Measurements from ENCODE around the gene CAMKK2. TPM values are rescaled to one million over a fixed set of nuclear protein-coding genes. Genes with fewer than 3 reads are reported as not detected.

The CAMKK2 gene
- polyA plus RNA-seq, 1 of the 3 experiments (the other 2 are of a cell fraction) = 23.6 TPM

DNA sequence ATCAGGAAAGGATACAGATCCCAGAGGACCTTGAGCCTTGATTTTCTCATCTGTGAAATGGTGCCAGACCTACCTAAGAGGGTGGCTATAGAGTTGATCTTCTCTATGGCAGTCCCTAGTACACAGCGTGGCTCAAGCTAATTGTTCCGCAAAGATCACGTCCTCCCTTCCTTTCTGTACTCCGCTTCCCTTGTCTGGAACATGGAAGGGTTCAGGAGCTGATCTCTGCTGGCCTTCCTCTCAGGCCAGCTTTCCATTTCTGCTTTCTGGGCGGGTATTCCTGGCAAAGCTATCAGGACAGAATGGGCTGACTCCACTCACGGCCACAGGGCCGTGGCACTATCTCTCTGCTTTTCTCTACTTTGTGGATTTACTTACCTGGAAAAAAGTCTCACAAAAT is 6.5 kb downstream of the CAMKK2 start:
- 97% methylated on average over 7 of the region's 7 CpGs for WGBS (ENCODE audit: low lambda C conversion rate)
- H3K79me2 ChIP-seq (ENCODE audit: insufficient read depth) = peaks cover 26% of the 10 kb centered on the region
- no peaks in the 10 kb centered on the region; a peak in 1 of 4 replicates for H3K4me1 ChIP-seq (ENCODE audit: control insufficient read depth in 1 of 2, insufficient read depth in 2 of 2, low read depth in 1 of 2, low read length in 1 of 2)
- H3K36me3 ChIP-seq (replicated peaks in 1 of 2; ENCODE audit: control insufficient read depth in 1 of 2, insufficient read depth in 2 of 2, low read length in 1 of 2) = peaks cover 0 to 11% of the 10 kb centered on the region in 2 experiments
- no peaks in the 10 kb centered on the region for H3K9me3 ChIP-seq
- peaks cover 8% of the 10 kb centered on the region; the same call in 1 of the 2 replicates for H4K20me1 ChIP-seq (ENCODE audit: insufficient read depth)
- no peaks in the 10 kb centered on the region for H3K9me2 ChIP-seq
- ChIA-PET POLR2A (no interaction called here), CTCF (no interaction called here)
- H3K4me3 ChIP-seq (ENCODE audit: low read depth in 2 of 2, low read length in 1 of 2) = no peak overlapping the region
- H2AFZ ChIP-seq (ENCODE audit: low read depth) = no peak overlapping the region
- no peaks in the 10 kb centered on the region for H3K27me3 ChIP-seq (ENCODE audit: insufficient read depth)
- no peak overlapping the region for H3K27ac ChIP-seq (ENCODE audit: low read depth in 2 of 2, low read length in 1 of 2)
- no peaks in the 10 kb centered on the region for H3F3A ChIP-seq (replicated peaks; ENCODE audit: insufficient read depth)
- TF ChIP-seq TEAD4 (IDR thresholded peaks at IDR 0.05; ENCODE audit: borderline replicate concordance, insufficient read depth) = no peak
- no peak for TF ChIP-seq FOXJ3 (CRISPR knock-in tag; IDR thresholded peaks at IDR 0.05)
- TF ChIP-seq, protein P1, sequence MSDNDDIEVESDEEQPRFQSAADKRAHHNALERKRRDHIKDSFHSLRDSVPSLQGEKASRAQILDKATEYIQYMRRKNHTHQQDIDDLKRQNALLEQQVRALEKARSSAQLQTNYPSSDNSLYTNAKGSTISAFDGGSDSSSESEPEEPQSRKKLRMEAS (IDR thresholded peaks at IDR 0.05; ENCODE audit: low read depth) = no peak
- TF ChIP-seq, protein P2, sequence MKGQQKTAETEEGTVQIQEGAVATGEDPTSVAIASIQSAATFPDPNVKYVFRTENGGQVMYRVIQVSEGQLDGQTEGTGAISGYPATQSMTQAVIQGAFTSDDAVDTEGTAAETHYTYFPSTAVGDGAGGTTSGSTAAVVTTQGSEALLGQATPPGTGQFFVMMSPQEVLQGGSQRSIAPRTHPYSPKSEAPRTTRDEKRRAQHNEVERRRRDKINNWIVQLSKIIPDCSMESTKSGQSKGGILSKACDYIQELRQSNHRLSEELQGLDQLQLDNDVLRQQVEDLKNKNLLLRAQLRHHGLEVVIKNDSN (IDR thresholded peaks at IDR 0.05; ENCODE audit: borderline replicate concordance, low read depth) = no peak
- TF ChIP-seq, protein P3, sequence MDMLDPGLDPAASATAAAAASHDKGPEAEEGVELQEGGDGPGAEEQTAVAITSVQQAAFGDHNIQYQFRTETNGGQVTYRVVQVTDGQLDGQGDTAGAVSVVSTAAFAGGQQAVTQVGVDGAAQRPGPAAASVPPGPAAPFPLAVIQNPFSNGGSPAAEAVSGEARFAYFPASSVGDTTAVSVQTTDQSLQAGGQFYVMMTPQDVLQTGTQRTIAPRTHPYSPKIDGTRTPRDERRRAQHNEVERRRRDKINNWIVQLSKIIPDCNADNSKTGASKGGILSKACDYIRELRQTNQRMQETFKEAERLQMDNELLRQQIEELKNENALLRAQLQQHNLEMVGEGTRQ (IDR thresholded peaks at IDR 0.05; ENCODE audit: borderline replicate concordance, low read depth, low read length) = no peak
- TF ChIP-seq SMC3 (IDR thresholded peaks at IDR 0.05; ENCODE audit: low read depth, low read length) = no peak
- TF ChIP-seq TAF1 (IDR thresholded peaks at IDR 0.05; ENCODE audit: borderline replicate concordance, low read depth, low read length) = no peak
- TF ChIP-seq RFX5 (IDR thresholded peaks at IDR 0.05; ENCODE audit: low read length) = no peak
- TF ChIP-seq SIN3A (IDR thresholded peaks at IDR 0.05; ENCODE audit: borderline replicate concordance, low read depth, low read length) = no peak
- no peak for TF ChIP-seq GATA2 (CRISPR knock-in tag; IDR thresholded peaks at IDR 0.05)
- no peak for TF ChIP-seq POLR2AphosphoS5 (IDR thresholded peaks at IDR 0.05; ENCODE audit: low read depth, low read length)
- no peak for TF ChIP-seq MXI1 (IDR thresholded peaks at IDR 0.05; ENCODE audit: low read depth, low read length)
- no peak overlapping the region for H3K9ac ChIP-seq
- H3K4me2 ChIP-seq = no peak overlapping the region
- DNase-seq = no peak

DNA sequence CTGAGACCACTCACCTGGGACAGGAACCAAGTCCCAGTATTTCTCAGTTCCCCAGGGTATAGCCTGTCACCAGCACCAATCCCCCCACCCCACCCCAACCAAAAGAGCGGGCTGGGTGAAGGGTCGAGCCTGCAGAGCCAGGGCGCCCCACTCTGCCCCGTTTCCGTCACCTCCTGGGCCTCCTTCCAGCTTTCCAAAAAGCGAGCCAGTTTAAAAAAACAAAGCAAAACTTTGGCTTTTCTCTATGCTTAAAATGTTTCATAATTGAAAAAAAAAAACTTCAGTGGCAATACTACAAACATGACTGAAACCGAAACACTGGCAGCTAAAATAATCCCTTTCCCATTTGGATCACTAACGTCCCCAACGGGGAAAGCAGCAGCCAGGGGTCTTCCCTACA is 7.5 kb downstream of the CAMKK2 start:
- Histone ChIP-seq H3K4me3 (ENCODE audit: low read depth in 2 of 2, low read length in 1 of 2) (no peak overlapping the region), H2AFZ (ENCODE audit: low read depth) (no peak overlapping the region), H3K27me3 (ENCODE audit: insufficient read depth) (no peaks in the 10 kb centered on the region), H3F3A (replicated peaks; ENCODE audit: insufficient read depth) (no peaks in the 10 kb centered on the region), H3K4me1 (ENCODE audit: control insufficient read depth in 1 of 2, insufficient read depth in 2 of 2, low read depth in 1 of 2, low read length in 1 of 2) (no peaks in the 10 kb centered on the region), H3K36me3 (replicated peaks in 1 of 2; ENCODE audit: control insufficient read depth in 1 of 2, insufficient read depth in 2 of 2, low read length in 1 of 2) (peaks cover 0 to 11% of the 10 kb centered on the region in 2 experiments), H3K27ac (ENCODE audit: low read depth in 2 of 2, low read length in 1 of 2) (no peak overlapping the region), H3K79me2 (ENCODE audit: insufficient read depth) (peaks cover 18% of the 10 kb centered on the region), H3K9ac (no peak overlapping the region), H3K4me2 (no peak overlapping the region), H3K9me3 (no peaks in the 10 kb centered on the region), H4K20me1 (ENCODE audit: insufficient read depth) (peaks cover 8% of the 10 kb centered on the region; the same call in 1 of the 2 replicates), H3K9me2 (no peaks in the 10 kb centered on the region)
- WGBS (ENCODE audit: low lambda C conversion rate) = 95% methylated on average over 9 of the region's 9 CpGs
- TF ChIP-seq ELF1 (IDR thresholded peaks at IDR 0.05) (no peak), FOXJ3 (CRISPR knock-in tag; IDR thresholded peaks at IDR 0.05) (no peak), TEAD4 (IDR thresholded peaks at IDR 0.05; ENCODE audit: borderline replicate concordance, insufficient read depth) (no peak), RAD21 (IDR thresholded peaks at IDR 0.05; ENCODE audit: low read length) (no peak), JUND (IDR thresholded peaks at IDR 0.05) (no peak), EZH2phosphoT487 (IDR thresholded peaks at IDR 0.05; ENCODE audit: borderline replicate concordance, low read depth) (no peak), YY1 (IDR thresholded peaks at IDR 0.05; ENCODE audit: low read depth) (no peak), GATA2 (CRISPR knock-in tag; IDR thresholded peaks at IDR 0.05) (no peak), CHD2 (IDR thresholded peaks at IDR 0.05; ENCODE audit: low read length, partially characterized antibody) (no peak), SIN3A (IDR thresholded peaks at IDR 0.05; ENCODE audit: borderline replicate concordance, low read depth, low read length) (no peak), RFX5 (IDR thresholded peaks at IDR 0.05; ENCODE audit: low read length) (no peak), FOSL2 (IDR thresholded peaks at IDR 0.05; ENCODE audit: borderline replicate concordance, low read depth) (no peak), RCOR1 (IDR thresholded peaks at IDR 0.05; ENCODE audit: low read length) (no peak)
- TF ChIP-seq, protein P3 (IDR thresholded peaks at IDR 0.05; ENCODE audit: borderline replicate concordance, low read depth, low read length) = no peak
- TF ChIP-seq, protein P4, sequence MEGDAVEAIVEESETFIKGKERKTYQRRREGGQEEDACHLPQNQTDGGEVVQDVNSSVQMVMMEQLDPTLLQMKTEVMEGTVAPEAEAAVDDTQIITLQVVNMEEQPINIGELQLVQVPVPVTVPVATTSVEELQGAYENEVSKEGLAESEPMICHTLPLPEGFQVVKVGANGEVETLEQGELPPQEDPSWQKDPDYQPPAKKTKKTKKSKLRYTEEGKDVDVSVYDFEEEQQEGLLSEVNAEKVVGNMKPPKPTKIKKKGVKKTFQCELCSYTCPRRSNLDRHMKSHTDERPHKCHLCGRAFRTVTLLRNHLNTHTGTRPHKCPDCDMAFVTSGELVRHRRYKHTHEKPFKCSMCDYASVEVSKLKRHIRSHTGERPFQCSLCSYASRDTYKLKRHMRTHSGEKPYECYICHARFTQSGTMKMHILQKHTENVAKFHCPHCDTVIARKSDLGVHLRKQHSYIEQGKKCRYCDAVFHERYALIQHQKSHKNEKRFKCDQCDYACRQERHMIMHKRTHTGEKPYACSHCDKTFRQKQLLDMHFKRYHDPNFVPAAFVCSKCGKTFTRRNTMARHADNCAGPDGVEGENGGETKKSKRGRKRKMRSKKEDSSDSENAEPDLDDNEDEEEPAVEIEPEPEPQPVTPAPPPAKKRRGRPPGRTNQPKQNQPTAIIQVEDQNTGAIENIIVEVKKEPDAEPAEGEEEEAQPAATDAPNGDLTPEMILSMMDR (IDR thresholded peaks at IDR 0.05) = no peak
- TF ChIP-seq, protein P1 (IDR thresholded peaks at IDR 0.05; ENCODE audit: low read depth) = no peak
- TF ChIP-seq, protein P2 (IDR thresholded peaks at IDR 0.05; ENCODE audit: borderline replicate concordance, low read depth) = no peak
- CTCF ChIA-PET = no interaction called here
- DNase-seq = no peak
- POLR2A ChIA-PET = no interaction called here
